IMR-90 (cell line): ENCODE data around the gene C6orf15. TPM values are rescaled to one million over a fixed set of nuclear protein-coding genes. Genes with fewer than 3 reads are reported as not detected.

Experiments used
- ATAC-seq: fragments of 200-7000 bp; cut with Tn5 transposase; 2 replicates; pipeline ENCODE4 v1.9.1; 2020; ENCODE audit warnings: low read depth, mild to moderate bottlenecking, moderate library complexity
- BruUV-seq: library from RNA; stranded (reverse); fragments of 400-500 nt; replicated peaks from 2 replicates; lab custom pipeline; 2021; lab: Mats Ljungman, UMichigan
- CTCF ChIA-PET: fragments of 300-600 bp; formaldehyde crosslinking; extraction: SDS; loops from one replicate; lab custom pipeline; 2021; ENCODE audit warnings: antibody characterized with exemption; lab: Yijun Ruan, JAX
- POLR2A ChIA-PET: fragments of 300-600 bp; sonication (Branson Sonifier 250); formaldehyde crosslinking; loops from one replicate; lab custom pipeline; 2022; ENCODE audit warnings: antibody characterized with exemption; ENCODE audit not compliant: unreplicated experiment; lab: Charles Lee
- DNase-seq: peaks from one replicate; pipeline ENCODE4 v3.0.0; 2013
- H2AFZ ChIP-seq: replicated peaks from 2 replicates; pipeline ENCODE3; 2013; ENCODE audit warnings: low read length, mild to moderate bottlenecking; ENCODE audit not compliant: poor library complexity
- H2AK5ac ChIP-seq: 2 replicates; pipeline ENCODE4 v1.6.1; 2013; ENCODE audit warnings: low read depth, low read length, inconsistent platforms
- H2AK9ac ChIP-seq: replicated peaks from 2 replicates; pipeline ENCODE3; 2013; ENCODE audit warnings: mild to moderate bottlenecking, low read depth, low read length, moderate library complexity; ENCODE audit not compliant: poor library complexity
- H2BK120ac ChIP-seq: 2 replicates; pipeline ENCODE4 v1.6.1; 2013; ENCODE audit warnings: low read depth, low read length, inconsistent platforms
- H2BK15ac ChIP-seq: 3 replicates; pipeline ENCODE4 v1.6.1; 2013; ENCODE audit warnings: low read depth, low read length, inconsistent platforms
- H2BK20ac ChIP-seq: 2 replicates; pipeline ENCODE4 v1.6.1; 2013; ENCODE audit warnings: low read depth, mild to moderate bottlenecking, inconsistent platforms, low read length, moderate library complexity
- H2BK5ac ChIP-seq: 2 replicates; pipeline ENCODE4 v1.6.1; 2013; ENCODE audit warnings: mild to moderate bottlenecking, low read depth, low read length, inconsistent platforms; ENCODE audit not compliant: poor library complexity, severe bottlenecking
- H3K14ac ChIP-seq: replicated peaks from 2 replicates; pipeline ENCODE4 v1.6.1; 2013; ENCODE audit warnings: low read depth, low read length, inconsistent platforms
- H3K18ac ChIP-seq: 2 replicates; pipeline ENCODE4 v1.6.1; 2013; ENCODE audit warnings: low read depth, low read length, control low read depth
- H3K23ac ChIP-seq: 2 replicates; pipeline ENCODE4 v1.6.1; 2013; ENCODE audit warnings: low read depth, low read length, inconsistent platforms
- H3K27ac ChIP-seq: 2 replicates; pipeline ENCODE4 v1.5.1; 2013; ENCODE audit warnings: mild to moderate bottlenecking, control low read depth, low read length; ENCODE audit not compliant: insufficient read depth
- H3K27me3 ChIP-seq: 2 replicates; pipeline ENCODE4 v1.6.1; 2013; ENCODE audit warnings: low read length; ENCODE audit not compliant: control insufficient read depth, insufficient read depth
- H3K36me3 ChIP-seq: 2 replicates; pipeline ENCODE4 v1.6.1; 2013; ENCODE audit warnings: low read length, mixed read lengths; ENCODE audit not compliant: control insufficient read depth, insufficient read depth
- H3K4ac ChIP-seq: 2 replicates; pipeline ENCODE4 v1.6.1; 2013; ENCODE audit warnings: low read depth, low read length, inconsistent platforms
- H3K4me1 ChIP-seq: 2 replicates; pipeline ENCODE4 v1.6.1; 2013; ENCODE audit warnings: low read length, mixed read lengths; ENCODE audit not compliant: control insufficient read depth, insufficient read depth
- H3K4me2 ChIP-seq: 2 replicates; pipeline ENCODE4 v1.6.1; 2013; ENCODE audit warnings: low read depth, mild to moderate bottlenecking, control low read depth, low read length, moderate library complexity
- H3K4me3 ChIP-seq: 2 replicates; pipeline ENCODE4 v1.5.1; 2013; ENCODE audit warnings: low read depth, mild to moderate bottlenecking, control low read depth, low read length, moderate library complexity; ENCODE audit not compliant: insufficient read depth
- H3K56ac ChIP-seq: 2 replicates; pipeline ENCODE4 v1.6.1; 2013; ENCODE audit warnings: low read length, inconsistent platforms; ENCODE audit not compliant: insufficient read depth; ENCODE audit errors: extremely low read depth
- H3K79me1 ChIP-seq, 2 experiments: 2 replicates each; pipeline ENCODE4 v1.6.1; 2013; ENCODE audit warnings: low read length in 2 of 2, inconsistent platforms in 1 of 2, low read depth in 1 of 2
- H3K9ac ChIP-seq: 2 replicates; pipeline ENCODE4 v1.6.1; 2013; ENCODE audit warnings: low read depth, low read length, control low read depth
- H3K9me1 ChIP-seq: 2 replicates; pipeline ENCODE4 v1.6.1; 2013; ENCODE audit warnings: low read length, inconsistent platforms; ENCODE audit not compliant: insufficient read depth
- H3K9me3 ChIP-seq: 2 replicates; pipeline ENCODE4 v1.6.1; 2013; ENCODE audit warnings: low read length; ENCODE audit not compliant: control insufficient read depth, insufficient read depth
- H4K20me1 ChIP-seq: 2 replicates; pipeline ENCODE4 v1.6.1; 2013; ENCODE audit warnings: low read length, inconsistent platforms; ENCODE audit not compliant: insufficient read depth
- H4K5ac ChIP-seq: 2 replicates; pipeline ENCODE4 v1.6.1; 2013; ENCODE audit warnings: mild to moderate bottlenecking, low read depth, low read length, control low read depth
- H4K8ac ChIP-seq, 2 experiments: 2 replicates each; pipeline ENCODE4 v1.6.1; 2013; ENCODE audit warnings: low read depth in 2 of 2, low read length in 2 of 2, control low read depth in 1 of 2, inconsistent platforms in 1 of 2
- H4K91ac ChIP-seq: 2 replicates; pipeline ENCODE4 v1.6.1; 2013; ENCODE audit warnings: low read depth, low read length, inconsistent platforms; ENCODE audit not compliant: insufficient read depth
- BHLHE40 ChIP-seq: fragments of 150-350 bp; IDR thresholded peaks from 2 replicates; pipeline ENCODE4 v1.6.1; 2016; ENCODE audit warnings: mild to moderate bottlenecking, low read depth, low read length
- CEBPB ChIP-seq: IDR thresholded peaks from 2 replicates; pipeline ENCODE4 v1.6.1; 2012; ENCODE audit warnings: low read depth, low read length, improper control_type of control experiment
- CHD1 ChIP-seq: IDR thresholded peaks from 2 replicates; pipeline ENCODE4 v1.6.1; 2012; ENCODE audit warnings: low read depth, low read length, improper control_type of control experiment
- FOS ChIP-seq: fragments of 150-350 bp; IDR thresholded peaks from 2 replicates; pipeline ENCODE4 v1.6.1; 2016; ENCODE audit warnings: low read depth, low read length
- MAFK ChIP-seq: IDR thresholded peaks from 2 replicates; pipeline ENCODE4 v1.6.1; 2012; ENCODE audit warnings: low read depth, low read length, improper control_type of control experiment
- MAZ ChIP-seq: IDR thresholded peaks from 2 replicates; pipeline ENCODE4 v1.6.1; 2012; ENCODE audit warnings: low read depth, mild to moderate bottlenecking, low read length, improper control_type of control experiment, moderate library complexity, borderline replicate concordance
- MXI1 ChIP-seq: IDR thresholded peaks from 2 replicates; pipeline ENCODE4 v1.6.1; 2012; ENCODE audit warnings: low read depth, mild to moderate bottlenecking, low read length, moderate library complexity, borderline replicate concordance
- NFE2L2 ChIP-seq: fragments of 150-350 bp; IDR thresholded peaks from 2 replicates; pipeline ENCODE4 v1.6.1; 2016; ENCODE audit warnings: low read depth, mild to moderate bottlenecking, low read length
- POLR2A ChIP-seq: IDR thresholded peaks from 2 replicates; pipeline ENCODE4 v1.6.1; 2012; ENCODE audit warnings: mild to moderate bottlenecking, low read depth, low read length
- RAD21 ChIP-seq: IDR thresholded peaks from 2 replicates; pipeline ENCODE4 v1.6.1; 2012; ENCODE audit warnings: low read length, improper control_type of control experiment
- RCOR1 ChIP-seq: IDR thresholded peaks from 2 replicates; pipeline ENCODE4 v1.6.1; 2012; ENCODE audit warnings: mild to moderate bottlenecking, low read length, improper control_type of control experiment; ENCODE audit not compliant: insufficient replicate concordance
- RFX5 ChIP-seq: IDR thresholded peaks from 2 replicates; pipeline ENCODE4 v1.8.0; 2012; ENCODE audit warnings: low read depth, mild to moderate bottlenecking, low read length, moderate library complexity
- SMC3 ChIP-seq: fragments of 150-350 bp; IDR thresholded peaks from 2 replicates; pipeline ENCODE4 v1.6.1; 2016; ENCODE audit warnings: low read depth, mild to moderate bottlenecking, antibody characterized with exemption, low read length, moderate library complexity
- WGBS, 2 experiments: methylation state at CpG; one replicate each; pipeline versions ENCODE4 v1.1.5 to v1.1.7; 2013; ENCODE audit warnings: missing lambda C conversion rate in 2 of 2; ENCODE audit not compliant: insufficient read length in 1 of 2; ENCODE audit errors: extremely low coverage in 2 of 2; 5-methylcytosine and 5-hydroxymethylcytosine counted together
- dilution Hi-C: fragments of 300-500 bp; cut with HindIII; formaldehyde crosslinking; loops from one replicate; pipeline ENCODE4 v1.14.3; 2018; ENCODE audit warnings: low sequenced_read_pairs; ENCODE audit not compliant: unreplicated experiment
- in situ Hi-C: fragments of 300-500 bp; cut with MboI; formaldehyde crosslinking; loops from 3 replicates; pipeline ENCODE4 v1.14.3; 2019; ENCODE audit warnings: low sequenced_read_pairs, inconsistent platforms, mixed read lengths
- intact Hi-C: fragments of 100-400 bp; cut with micrococcal nuclease; formaldehyde crosslinking; loops from 2 replicates; pipeline ENCODE4 v1.10.0; 2022
- polyA plus RNA-seq, 3 experiments: library from polyadenylated mRNA; depleted of rRNA; stranded (reverse); fragments of >200 nt; gene quantifications; 2 replicates each; pipeline ENCODE4 v1.2.3, GENCODE V29; 2012; ENCODE audit warnings: low replicate concordance in 1 of 3
- total RNA-seq: library from RNA; depleted of rRNA; stranded (reverse); fragments of >200 nt; gene quantifications from 2 replicates; pipeline ENCODE4 v1.2.3, GENCODE V29; 2012
- TF ChIP-seq, protein P1 (sequence below): conservative IDR thresholded peaks from 2 replicates; pipeline ENCODE4 v1.5.1; 2012; ENCODE audit warnings: mild to moderate bottlenecking, low read depth, low read length, improper control_type of control experiment
- TF ChIP-seq, protein P2 (sequence below): fragments of 150-350 bp; IDR thresholded peaks from 2 replicates; pipeline ENCODE4 v1.6.1; 2016; ENCODE audit warnings: low read depth, mild to moderate bottlenecking, low read length, moderate library complexity, borderline replicate concordance
- TF ChIP-seq, protein P3 (sequence below): fragments of 150-350 bp; IDR thresholded peaks from 2 replicates; pipeline ENCODE4 v1.6.1; 2017; ENCODE audit warnings: mild to moderate bottlenecking, antibody characterized with exemption, low read length, low read depth

C6orf15 gene
- total and polyA plus RNA-seq, 2 of the 4 experiments (the other 2 are of a cell fraction): not detected

GRCh38 chr6:31103136-31103535, 9.2 kb downstream of the C6orf15 start:
- H4K5ac ChIP-seq: no peak overlapping the region
- no peak overlapping the region for H3K56ac ChIP-seq
- H3K9me3 ChIP-seq: no peaks in the 10 kb centered on the region
- no peak overlapping the region for H3K4me3 ChIP-seq
- no peak overlapping the region for H2AK9ac ChIP-seq
- H3K9me1 ChIP-seq: no peaks in the 10 kb centered on the region; the same call in 1 of the 2 replicates
- in situ Hi-C loops: no loop called here
- peaks cover 14% of the 10 kb centered on the region for H3K27me3 ChIP-seq
- ChIA-PET CTCF (interaction anchor here (0.6 to 1.3 kb wide), 2 partner anchors 16 to 22 kb away, joined by 3 to 5 read pairs; no protein-coding TSS in a partner anchor), POLR2A (no interaction called here)
- no peak for ATAC-seq
- no peak overlapping the region for H4K8ac ChIP-seq
- H3K23ac ChIP-seq: no peak overlapping the region
- dilution Hi-C loops: no loop called here
- H2AK5ac ChIP-seq: no peak overlapping the region
- no peak overlapping the region for H2BK15ac ChIP-seq
- H3K18ac ChIP-seq: no peak overlapping the region
- H2BK120ac ChIP-seq: no peak overlapping the region
- WGBS, 2 experiments: no CpG with 5 or more reads among the region's 2 CpGs
- H4K20me1 ChIP-seq: no peaks in the 10 kb centered on the region
- no peak overlapping the region for H2BK5ac ChIP-seq
- TF ChIP-seq MAFK: no peak
- TF ChIP-seq, protein P1, sequence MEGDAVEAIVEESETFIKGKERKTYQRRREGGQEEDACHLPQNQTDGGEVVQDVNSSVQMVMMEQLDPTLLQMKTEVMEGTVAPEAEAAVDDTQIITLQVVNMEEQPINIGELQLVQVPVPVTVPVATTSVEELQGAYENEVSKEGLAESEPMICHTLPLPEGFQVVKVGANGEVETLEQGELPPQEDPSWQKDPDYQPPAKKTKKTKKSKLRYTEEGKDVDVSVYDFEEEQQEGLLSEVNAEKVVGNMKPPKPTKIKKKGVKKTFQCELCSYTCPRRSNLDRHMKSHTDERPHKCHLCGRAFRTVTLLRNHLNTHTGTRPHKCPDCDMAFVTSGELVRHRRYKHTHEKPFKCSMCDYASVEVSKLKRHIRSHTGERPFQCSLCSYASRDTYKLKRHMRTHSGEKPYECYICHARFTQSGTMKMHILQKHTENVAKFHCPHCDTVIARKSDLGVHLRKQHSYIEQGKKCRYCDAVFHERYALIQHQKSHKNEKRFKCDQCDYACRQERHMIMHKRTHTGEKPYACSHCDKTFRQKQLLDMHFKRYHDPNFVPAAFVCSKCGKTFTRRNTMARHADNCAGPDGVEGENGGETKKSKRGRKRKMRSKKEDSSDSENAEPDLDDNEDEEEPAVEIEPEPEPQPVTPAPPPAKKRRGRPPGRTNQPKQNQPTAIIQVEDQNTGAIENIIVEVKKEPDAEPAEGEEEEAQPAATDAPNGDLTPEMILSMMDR: no peak
- TF ChIP-seq POLR2A: no peak
- no peak for TF ChIP-seq RCOR1
- no peak for TF ChIP-seq RFX5
- no peak for TF ChIP-seq SMC3
- no peak for TF ChIP-seq RAD21
- no peak for TF ChIP-seq MAZ
- no peak for TF ChIP-seq FOS
- TF ChIP-seq CHD1: no peak
- TF ChIP-seq NFE2L2: no peak
- no peak for TF ChIP-seq CEBPB
- TF ChIP-seq BHLHE40: no peak
- TF ChIP-seq, protein P2, sequence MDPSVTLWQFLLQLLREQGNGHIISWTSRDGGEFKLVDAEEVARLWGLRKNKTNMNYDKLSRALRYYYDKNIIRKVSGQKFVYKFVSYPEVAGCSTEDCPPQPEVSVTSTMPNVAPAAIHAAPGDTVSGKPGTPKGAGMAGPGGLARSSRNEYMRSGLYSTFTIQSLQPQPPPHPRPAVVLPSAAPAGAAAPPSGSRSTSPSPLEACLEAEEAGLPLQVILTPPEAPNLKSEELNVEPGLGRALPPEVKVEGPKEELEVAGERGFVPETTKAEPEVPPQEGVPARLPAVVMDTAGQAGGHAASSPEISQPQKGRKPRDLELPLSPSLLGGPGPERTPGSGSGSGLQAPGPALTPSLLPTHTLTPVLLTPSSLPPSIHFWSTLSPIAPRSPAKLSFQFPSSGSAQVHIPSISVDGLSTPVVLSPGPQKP: no peak
- TF ChIP-seq, protein P3, sequence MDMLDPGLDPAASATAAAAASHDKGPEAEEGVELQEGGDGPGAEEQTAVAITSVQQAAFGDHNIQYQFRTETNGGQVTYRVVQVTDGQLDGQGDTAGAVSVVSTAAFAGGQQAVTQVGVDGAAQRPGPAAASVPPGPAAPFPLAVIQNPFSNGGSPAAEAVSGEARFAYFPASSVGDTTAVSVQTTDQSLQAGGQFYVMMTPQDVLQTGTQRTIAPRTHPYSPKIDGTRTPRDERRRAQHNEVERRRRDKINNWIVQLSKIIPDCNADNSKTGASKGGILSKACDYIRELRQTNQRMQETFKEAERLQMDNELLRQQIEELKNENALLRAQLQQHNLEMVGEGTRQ: no peak
- TF ChIP-seq MXI1: no peak
- H2AFZ ChIP-seq: no peak overlapping the region
- no peak overlapping the region for H4K91ac ChIP-seq
- H3K79me1 ChIP-seq: no peaks in the 10 kb centered on the region
- no TSS peak for BruUV-seq
- H3K9ac ChIP-seq: no peak overlapping the region
- H3K27ac ChIP-seq: no peak overlapping the region
- H3K36me3 ChIP-seq: no peaks in the 10 kb centered on the region
- no peak overlapping the region for H2BK20ac ChIP-seq
- DNase-seq: no peak
- H3K4me1 ChIP-seq: no peaks in the 10 kb centered on the region
- no peak overlapping the region for H3K4ac ChIP-seq
- intact Hi-C loops: no loop called here
- H3K4me2 ChIP-seq: no peak overlapping the region
- no peak overlapping the region for H3K14ac ChIP-seq
